Measurements from ENCODE around the gene CLN6. TPM values are rescaled to one million over a fixed set of nuclear protein-coding genes. Genes with fewer than 3 reads are reported as not detected.

The CLN6 gene
- total RNA-seq, 2 experiments from 2014 or later: 8.0 to 8.1 TPM

DNA sequence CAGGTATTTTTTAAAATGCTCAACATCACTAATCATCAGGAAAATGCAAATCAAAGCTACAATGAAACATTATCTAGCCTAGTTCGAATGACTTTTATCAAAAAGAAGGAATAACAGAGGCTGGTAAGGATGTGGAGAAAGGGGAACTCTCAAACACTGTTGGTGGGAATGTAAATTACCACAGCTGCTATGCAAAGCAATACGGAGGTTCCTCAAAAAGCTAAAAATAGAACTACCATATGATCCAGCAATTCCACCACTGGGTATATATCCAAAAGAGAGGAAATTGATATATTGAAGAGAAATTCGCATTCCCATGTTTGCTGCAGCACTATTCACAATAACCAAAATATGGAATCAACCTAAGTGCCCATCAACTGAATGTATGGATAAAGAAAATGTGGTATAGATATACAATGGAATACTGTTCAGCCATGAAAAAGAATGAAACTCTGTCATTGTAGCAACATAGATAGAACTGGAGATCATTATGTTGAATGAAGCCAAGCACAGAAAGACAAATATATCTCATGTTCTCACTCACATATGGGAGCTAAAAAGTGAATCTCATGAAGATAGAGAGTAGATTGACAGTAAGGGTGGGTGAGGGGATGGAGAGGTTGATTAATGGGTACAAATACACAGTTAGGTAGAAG lies 19.7 kb upstream of the CLN6 start:
- DNase-seq: peak in 1 of 14 experiments; percentile 17
- Mint-ChIP-seq H3K36me3 (ENCODE audit: low read depth) (peaks cover 5% of the 10 kb centered on the region), H3K4me1 (ENCODE audit: low read depth) (peaks cover 7% of the 10 kb centered on the region), H3K27ac (no peak overlapping the region), H3K4me3 (no peak overlapping the region), H3K9me3 (no peaks in the 10 kb centered on the region), H3K27me3 (no peaks in the 10 kb centered on the region)
- no peaks in the 10 kb centered on the region for H3K27me3 ChIP-seq (ENCODE audit: control insufficient read depth in 1 of 2, insufficient read depth in 2 of 2, low read length in 2 of 2)
- no peak overlapping the region for H3K4me3 ChIP-seq (ENCODE audit: low read length)
- CTCF ChIA-PET: interaction anchor here (0.7 kb wide), 1 partner anchor 141 kb away, joined by 3 read pairs; no protein-coding TSS in a partner anchor
- no peaks in the 10 kb centered on the region for H3K4me1 ChIP-seq (ENCODE audit: insufficient read depth, low read length)
- no peak overlapping the region for H3K27ac ChIP-seq (ENCODE audit: low read depth in 1 of 2, low read length in 2 of 2)
- ATAC-seq (ENCODE audit: poor library complexity): no peak
- intact Hi-C loops (cut with DNase I, micrococcal nuclease): no loop called here
- no peaks in the 10 kb centered on the region for H3K36me3 ChIP-seq (ENCODE audit: insufficient read depth, low read length)
- peaks cover 6 to 9% of the 10 kb centered on the region in 2 experiments for H3K9me3 ChIP-seq (ENCODE audit: control insufficient read depth in 1 of 2, insufficient read depth in 1 of 2, low read length in 2 of 2)
- TF ChIP-seq, protein P1, sequence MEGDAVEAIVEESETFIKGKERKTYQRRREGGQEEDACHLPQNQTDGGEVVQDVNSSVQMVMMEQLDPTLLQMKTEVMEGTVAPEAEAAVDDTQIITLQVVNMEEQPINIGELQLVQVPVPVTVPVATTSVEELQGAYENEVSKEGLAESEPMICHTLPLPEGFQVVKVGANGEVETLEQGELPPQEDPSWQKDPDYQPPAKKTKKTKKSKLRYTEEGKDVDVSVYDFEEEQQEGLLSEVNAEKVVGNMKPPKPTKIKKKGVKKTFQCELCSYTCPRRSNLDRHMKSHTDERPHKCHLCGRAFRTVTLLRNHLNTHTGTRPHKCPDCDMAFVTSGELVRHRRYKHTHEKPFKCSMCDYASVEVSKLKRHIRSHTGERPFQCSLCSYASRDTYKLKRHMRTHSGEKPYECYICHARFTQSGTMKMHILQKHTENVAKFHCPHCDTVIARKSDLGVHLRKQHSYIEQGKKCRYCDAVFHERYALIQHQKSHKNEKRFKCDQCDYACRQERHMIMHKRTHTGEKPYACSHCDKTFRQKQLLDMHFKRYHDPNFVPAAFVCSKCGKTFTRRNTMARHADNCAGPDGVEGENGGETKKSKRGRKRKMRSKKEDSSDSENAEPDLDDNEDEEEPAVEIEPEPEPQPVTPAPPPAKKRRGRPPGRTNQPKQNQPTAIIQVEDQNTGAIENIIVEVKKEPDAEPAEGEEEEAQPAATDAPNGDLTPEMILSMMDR (IDR thresholded peaks at IDR 0.05): no peak
- POLR2A ChIA-PET: no interaction called here

- Mint-ChIP-seq H3K4me1 (ENCODE audit: low read depth) (no peaks in the 10 kb centered on the region), H3K9me3 (peaks cover 3% of the 10 kb centered on the region), H3K4me3 (no peak overlapping the region), H3K27ac (no peak overlapping the region), H3K27me3 (no peaks in the 10 kb centered on the region), H3K36me3 (ENCODE audit: low read depth) (peaks cover 24% of the 10 kb centered on the region)
- ATAC-seq (ENCODE audit: poor library complexity) (no peak), DNase-seq (no peak)
- TF ChIP-seq, protein P1 (IDR thresholded peaks at IDR 0.05): no peak
- ChIA-PET CTCF (interaction anchor here (0.7 kb wide), 1 partner anchor 13 kb away, joined by 3 read pairs; no protein-coding TSS in a partner anchor), POLR2A (interaction anchor here (0.6 kb wide), 1 partner anchor 9 kb away, joined by 4 read pairs; no protein-coding TSS in a partner anchor)
- Histone ChIP-seq H3K4me3 (ENCODE audit: low read length) (no peak overlapping the region), H3K27ac (ENCODE audit: low read depth in 1 of 2, low read length in 2 of 2) (no peak overlapping the region), H3K27me3 (ENCODE audit: control insufficient read depth in 1 of 2, insufficient read depth in 2 of 2, low read length in 2 of 2) (no peaks in the 10 kb centered on the region), H3K4me1 (ENCODE audit: insufficient read depth, low read length) (no peaks in the 10 kb centered on the region), H3K9me3 (ENCODE audit: control insufficient read depth in 1 of 2, insufficient read depth in 1 of 2, low read length in 2 of 2) (peaks cover 16 to 17% of the 10 kb centered on the region in 2 experiments), H3K36me3 (ENCODE audit: insufficient read depth, low read length) (no peaks in the 10 kb centered on the region)
- intact Hi-C loops (cut with DNase I, micrococcal nuclease): no loop called here
Observed at GRCh38 chr15:68244235-68244634, 14.7 kb upstream of the CLN6 start.

- ChIA-PET POLR2A (interaction anchor here (0.7 to 0.8 kb wide), 2 partner anchors 16 to 28 kb away, joined by 4 to 5 read pairs; no protein-coding TSS in a partner anchor), CTCF (interaction anchor here (1.3 kb wide), 1 partner anchor 12 kb away, joined by 3 read pairs; no protein-coding TSS in a partner anchor)
- H3K36me3 Mint-ChIP-seq (ENCODE audit: low read depth): peaks cover 24% of the 10 kb centered on the region
- Histone ChIP-seq H3K9me3 (ENCODE audit: control insufficient read depth in 1 of 2, insufficient read depth in 1 of 2, low read length in 2 of 2) (peaks cover 16 to 17% of the 10 kb centered on the region in 2 experiments), H3K4me3 (ENCODE audit: low read length) (no peak overlapping the region), H3K36me3 (ENCODE audit: insufficient read depth, low read length) (no peaks in the 10 kb centered on the region), H3K27ac (ENCODE audit: low read depth in 1 of 2, low read length in 2 of 2) (no peak overlapping the region), H3K27me3 (ENCODE audit: control insufficient read depth in 1 of 2, insufficient read depth in 2 of 2, low read length in 2 of 2) (no peaks in the 10 kb centered on the region), H3K4me1 (ENCODE audit: insufficient read depth, low read length) (no peaks in the 10 kb centered on the region)
- no peaks in the 10 kb centered on the region for H3K27me3 Mint-ChIP-seq
- H3K4me3 Mint-ChIP-seq: no peak overlapping the region
- intact Hi-C loops (cut with DNase I, micrococcal nuclease): no loop called here
- ATAC-seq (ENCODE audit: poor library complexity) (no peak), DNase-seq (no peak)
- H3K9me3 Mint-ChIP-seq: peaks cover 3% of the 10 kb centered on the region
- H3K27ac Mint-ChIP-seq: no peak overlapping the region
- no peaks in the 10 kb centered on the region for H3K4me1 Mint-ChIP-seq (ENCODE audit: low read depth)
- TF ChIP-seq, protein P1 (IDR thresholded peaks at IDR 0.05): no peak
Observed at GRCh38 chr15:68241088-68241935, 11.8 kb upstream of the CLN6 start.
